GM12864 (cell line): ENCODE measurements around the gene CREBRF.
"Not testable (repeated sequence)": the region's sequence is repeated elsewhere in the genome, so short reads cannot be mapped to it uniquely, and the experiment has no call there.

Source experiments
- DNase-seq: peaks from one replicate; pipeline ENCODE4 v3.0.0-alpha.2; 2011; ENCODE audit warnings: low read depth
- H3K4me3 ChIP-seq: 2 replicates; pipeline ENCODE4 v1.5.1; 2011; ENCODE audit warnings: mild to moderate bottlenecking, low read depth, low read length, control low read depth
- CTCF ChIP-seq: IDR thresholded peaks from 2 replicates; pipeline ENCODE4 v1.5.1; 2011; ENCODE audit warnings: low read depth, mild to moderate bottlenecking, moderate library complexity, low read length, control low read depth, inconsistent platforms; ENCODE audit errors: missing control alignments

CREBRF gene

GRCh38 chr5:173035904-173036707 is 20.0 kb upstream of the CREBRF start:
- no peak for TF ChIP-seq CTCF
- peak overlapping the region; percentile 42 for H3K4me3 ChIP-seq
- DNase-seq: peak; percentile 53

GRCh38 chr5:173039188-173039587 is 17.0 kb upstream of the CREBRF start:
- no peak for DNase-seq

GRCh38 chr5:173039964-173040363 is 16.2 kb upstream of the CREBRF start:
- no peak for TF ChIP-seq CTCF
- H3K4me3 ChIP-seq: no peak overlapping the region
- DNase-seq: no peak

More at GRCh38 chr5:173039188-173039587, 17.0 kb upstream of the CREBRF start:
- no peak for TF ChIP-seq CTCF
- H3K4me3 ChIP-seq: no peak overlapping the region

GRCh38 chr5:173041881-173042762 is 14.0 kb upstream of the CREBRF start:
- no peak overlapping the region for H3K4me3 ChIP-seq
- no peak for DNase-seq
- no peak for TF ChIP-seq CTCF

- no peak for TF ChIP-seq CTCF
- no peak for DNase-seq
- no peak overlapping the region for H3K4me3 ChIP-seq
These were observed 13.4 kb upstream of the CREBRF start for GRCh38 chr5:173042763-173043107.

- DNase-seq: no peak
- H3K4me3 ChIP-seq: no peak overlapping the region
- TF ChIP-seq CTCF: no peak
These were observed 10.7 kb upstream of the CREBRF start for GRCh38 chr5:173045474-173045873.

GRCh38 chr5:173047096-173047837 is 8.9 kb upstream of the CREBRF start:
- H3K4me3 ChIP-seq, DNase-seq: not testable (repeated sequence)
